HCT116 (cell line): Measurements from ENCODE around the gene C1QTNF12.

Source experiments
- CEBPB ChIP-seq: IDR thresholded peaks from 2 replicates; pipeline ENCODE4 v1.6.1; 2012; ENCODE audit warnings: low read depth
- EZH2phosphoT487 ChIP-seq: fragments of 200-600 bp; IDR thresholded peaks from 2 replicates; pipeline ENCODE4 v1.6.1; 2018; ENCODE audit warnings: antibody characterized with exemption, borderline replicate concordance
- JUND ChIP-seq: IDR thresholded peaks from 2 replicates; pipeline ENCODE4 v1.6.1; 2012
- POLR2A ChIP-seq: IDR thresholded peaks from 2 replicates; pipeline ENCODE4 v1.7.0; 2011; ENCODE audit warnings: borderline replicate concordance; ENCODE audit not compliant: insufficient read depth, insufficient read length; ENCODE audit errors: extremely low read depth
- TF ChIP-seq, protein P1 (sequence below), 3 experiments: fragments of 200-600 bp in 1 of 3; sonication (generic) in 1 of 3; IDR thresholded peaks in 2 of 3; conservative IDR thresholded peaks in 1 of 3; 2 replicates each; pipeline ENCODE4 v1.5.1; 2012 to 2017; ENCODE audit warnings: low read depth in 2 of 3, low read length in 2 of 3, antibody characterized with exemption in 1 of 3, borderline replicate concordance in 1 of 3, control low read depth in 1 of 3, mild to moderate bottlenecking in 1 of 3, mixed read lengths in 1 of 3, mixed run types in 1 of 3, moderate library complexity in 1 of 3; ENCODE audit not compliant: insufficient read depth in 1 of 3

DNA sequence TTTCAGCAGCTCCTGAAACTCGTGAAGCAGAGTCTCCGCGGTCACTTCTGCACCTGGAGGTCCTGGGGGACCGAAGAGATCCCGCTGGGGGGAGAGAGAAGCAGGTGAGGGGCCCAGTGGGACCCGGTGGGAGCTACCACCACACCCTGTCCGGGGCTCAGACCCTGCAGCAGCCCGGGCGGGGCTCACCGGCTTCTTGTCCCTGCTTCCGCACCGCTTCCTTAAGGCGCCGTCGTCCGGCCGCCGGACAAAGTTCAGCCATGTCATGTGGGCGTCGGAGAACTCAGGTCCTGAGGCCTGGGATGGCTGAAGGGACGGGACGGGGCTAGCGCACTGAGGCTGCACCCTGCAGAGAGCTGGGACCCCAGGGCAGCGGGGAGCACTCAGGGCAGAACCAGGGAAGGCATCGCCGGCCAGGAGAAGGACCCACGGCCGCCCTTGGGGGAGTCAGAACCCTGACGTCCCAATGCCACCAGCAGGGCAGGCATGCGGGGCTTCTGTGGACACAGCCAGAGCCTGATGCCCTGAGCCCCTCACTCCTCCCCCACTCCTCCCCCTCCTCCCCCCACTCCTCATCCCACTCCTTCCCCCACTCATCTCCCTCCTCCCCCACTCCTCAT lies 2.2 kb downstream of the C1QTNF12 start:
- TF ChIP-seq JUND (no peak), CEBPB (no peak), POLR2A (no peak), EZH2phosphoT487 (no peak)
- TF ChIP-seq, protein P1, sequence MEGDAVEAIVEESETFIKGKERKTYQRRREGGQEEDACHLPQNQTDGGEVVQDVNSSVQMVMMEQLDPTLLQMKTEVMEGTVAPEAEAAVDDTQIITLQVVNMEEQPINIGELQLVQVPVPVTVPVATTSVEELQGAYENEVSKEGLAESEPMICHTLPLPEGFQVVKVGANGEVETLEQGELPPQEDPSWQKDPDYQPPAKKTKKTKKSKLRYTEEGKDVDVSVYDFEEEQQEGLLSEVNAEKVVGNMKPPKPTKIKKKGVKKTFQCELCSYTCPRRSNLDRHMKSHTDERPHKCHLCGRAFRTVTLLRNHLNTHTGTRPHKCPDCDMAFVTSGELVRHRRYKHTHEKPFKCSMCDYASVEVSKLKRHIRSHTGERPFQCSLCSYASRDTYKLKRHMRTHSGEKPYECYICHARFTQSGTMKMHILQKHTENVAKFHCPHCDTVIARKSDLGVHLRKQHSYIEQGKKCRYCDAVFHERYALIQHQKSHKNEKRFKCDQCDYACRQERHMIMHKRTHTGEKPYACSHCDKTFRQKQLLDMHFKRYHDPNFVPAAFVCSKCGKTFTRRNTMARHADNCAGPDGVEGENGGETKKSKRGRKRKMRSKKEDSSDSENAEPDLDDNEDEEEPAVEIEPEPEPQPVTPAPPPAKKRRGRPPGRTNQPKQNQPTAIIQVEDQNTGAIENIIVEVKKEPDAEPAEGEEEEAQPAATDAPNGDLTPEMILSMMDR (IDR thresholded peaks at IDR 0.05 in 2 of 3, conservative IDR thresholded peaks at IDR 0.05 in 1 of 3; ENCODE audit: borderline replicate concordance in 1 of 3, insufficient read depth in 1 of 3, low read depth in 2 of 3, low read length in 2 of 3) = no peak
